ENCODE results near the gene THEM4.

The THEM4 gene

DNA sequence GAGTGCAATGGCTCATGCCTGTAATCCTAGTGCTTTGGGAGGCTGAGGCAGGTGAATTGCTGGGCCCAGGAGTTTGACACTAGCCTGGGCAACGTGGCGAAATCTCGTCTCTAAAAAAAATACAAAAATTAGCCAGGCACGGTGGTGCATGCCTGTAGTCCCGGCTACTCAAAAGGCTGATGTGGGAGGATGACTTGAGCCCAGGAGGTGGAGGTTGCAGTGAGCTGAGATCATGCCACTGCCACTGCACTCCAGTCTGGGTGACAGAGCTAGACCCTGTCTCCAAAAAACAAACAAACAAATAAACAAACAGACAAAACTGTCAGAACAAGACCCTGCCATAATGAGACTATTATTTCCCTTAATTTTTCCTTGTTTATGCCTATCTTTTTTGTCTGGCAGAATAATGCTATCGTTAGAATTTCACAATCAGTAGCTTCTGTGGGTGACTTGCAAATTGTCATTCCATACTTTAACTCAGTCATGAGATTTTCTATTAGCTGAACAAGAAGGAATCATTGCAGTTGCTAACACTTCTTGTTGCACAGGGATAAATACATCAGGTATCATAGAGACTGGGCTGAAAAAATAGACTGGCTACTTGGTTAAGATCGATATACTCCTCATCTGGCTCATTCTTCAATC is 7.5 kb upstream of the THEM4 start:
- Histone ChIP-seq H3K36me3 (no peaks in the 10 kb centered on the region), H3K9me3 (no peaks in the 10 kb centered on the region), H3K27me3 (no peaks in the 10 kb centered on the region), H3K4me1 (ENCODE audit: control insufficient read depth in 1 of 2, insufficient read depth in 1 of 2, low read depth in 1 of 2, low read length in 1 of 2) (peaks cover 16 to 24% of the 10 kb centered on the region in 2 experiments), H3K27ac (no peak overlapping the region), H3K4me3 (ENCODE audit: low read depth in 1 of 2, low read length in 1 of 2) (no peak overlapping the region)
- no peak for TF ChIP-seq CTCF (IDR thresholded peaks at IDR 0.05)

DNA sequence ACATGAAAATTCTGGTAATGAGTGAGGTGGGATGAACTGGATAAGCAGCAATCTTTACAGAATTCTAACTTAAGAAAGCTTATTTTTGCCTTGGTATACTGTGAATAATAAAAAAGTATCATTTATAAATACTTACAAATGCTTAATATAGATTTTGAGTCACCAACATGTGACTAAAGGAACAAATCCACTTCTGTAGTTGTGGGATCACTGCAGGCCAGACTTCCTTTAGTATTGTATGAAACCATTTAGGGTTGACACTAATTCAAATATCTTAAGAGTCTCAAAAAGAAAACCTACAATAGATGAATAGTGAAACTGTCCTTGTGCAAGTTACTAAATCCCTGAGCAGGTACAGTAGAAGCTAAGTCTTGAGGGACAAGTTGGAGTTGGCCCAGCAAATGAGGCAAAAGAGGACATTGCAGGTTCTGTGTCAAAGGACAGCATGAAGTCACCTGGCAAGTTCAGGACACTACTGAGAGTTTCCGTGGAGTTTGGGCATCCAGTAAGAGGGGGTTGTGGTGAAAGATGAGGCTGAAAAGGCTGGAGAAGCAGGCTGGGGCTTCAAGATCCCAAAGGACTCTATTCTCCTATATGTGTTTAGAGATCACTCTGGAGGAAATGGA is 5.9 kb upstream of the THEM4 start:
- no peak overlapping the region for H3K4me3 ChIP-seq (ENCODE audit: low read depth in 1 of 2, low read length in 1 of 2)
- peaks cover 4% of the 10 kb centered on the region for H3K27me3 ChIP-seq
- no peaks in the 10 kb centered on the region for H3K36me3 ChIP-seq
- H3K9me3 ChIP-seq, result no peaks in the 10 kb centered on the region
- no peak for TF ChIP-seq CTCF (IDR thresholded peaks at IDR 0.05)
- H3K27ac ChIP-seq, result no peak overlapping the region
- peaks cover 6 to 8% of the 10 kb centered on the region in 2 experiments for H3K4me1 ChIP-seq (ENCODE audit: control insufficient read depth in 1 of 2, insufficient read depth in 1 of 2, low read depth in 1 of 2, low read length in 1 of 2)

GRCh38 chr1:151914076-151914475 is 4.8 kb upstream of the THEM4 start:
- Histone ChIP-seq H3K27ac (no peak overlapping the region), H3K4me3 (ENCODE audit: low read depth in 1 of 2, low read length in 1 of 2) (no peak overlapping the region), H3K36me3 (no peaks in the 10 kb centered on the region), H3K4me1 (ENCODE audit: control insufficient read depth in 1 of 2, insufficient read depth in 1 of 2, low read depth in 1 of 2, low read length in 1 of 2) (peaks cover 7 to 11% of the 10 kb centered on the region in 2 experiments), H3K27me3 (peaks cover 13% of the 10 kb centered on the region), H3K9me3 (no peaks in the 10 kb centered on the region)
- TF ChIP-seq CTCF (IDR thresholded peaks at IDR 0.05), result no peak

DNA sequence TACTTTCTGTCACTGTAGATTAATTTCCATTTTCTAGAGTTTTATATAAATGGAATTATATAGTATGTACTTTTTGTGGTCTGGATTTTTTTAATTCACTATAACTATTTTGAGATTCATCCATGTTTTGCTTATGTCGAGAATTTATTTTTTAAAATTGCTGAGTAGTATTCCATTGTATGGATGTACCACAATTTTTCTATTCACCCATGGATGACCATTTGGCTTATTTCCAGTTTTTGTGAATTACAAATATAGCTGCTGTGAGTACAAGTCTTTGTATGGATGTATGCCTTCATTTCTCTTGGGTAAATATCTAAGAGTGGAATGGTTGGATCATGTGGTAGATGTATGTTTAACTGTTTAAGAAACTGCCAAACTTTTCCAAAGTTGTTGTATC is 3.7 kb upstream of the THEM4 start:
- Histone ChIP-seq H3K9me3 (no peaks in the 10 kb centered on the region), H3K27ac (no peak overlapping the region), H3K4me1 (ENCODE audit: control insufficient read depth in 1 of 2, insufficient read depth in 1 of 2, low read depth in 1 of 2, low read length in 1 of 2) (peaks cover 11 to 15% of the 10 kb centered on the region in 2 experiments), H3K4me3 (ENCODE audit: low read depth in 1 of 2, low read length in 1 of 2) (no peak overlapping the region), H3K27me3 (peaks cover 13% of the 10 kb centered on the region), H3K36me3 (no peaks in the 10 kb centered on the region)
- no peak for TF ChIP-seq CTCF (IDR thresholded peaks at IDR 0.05)

DNA sequence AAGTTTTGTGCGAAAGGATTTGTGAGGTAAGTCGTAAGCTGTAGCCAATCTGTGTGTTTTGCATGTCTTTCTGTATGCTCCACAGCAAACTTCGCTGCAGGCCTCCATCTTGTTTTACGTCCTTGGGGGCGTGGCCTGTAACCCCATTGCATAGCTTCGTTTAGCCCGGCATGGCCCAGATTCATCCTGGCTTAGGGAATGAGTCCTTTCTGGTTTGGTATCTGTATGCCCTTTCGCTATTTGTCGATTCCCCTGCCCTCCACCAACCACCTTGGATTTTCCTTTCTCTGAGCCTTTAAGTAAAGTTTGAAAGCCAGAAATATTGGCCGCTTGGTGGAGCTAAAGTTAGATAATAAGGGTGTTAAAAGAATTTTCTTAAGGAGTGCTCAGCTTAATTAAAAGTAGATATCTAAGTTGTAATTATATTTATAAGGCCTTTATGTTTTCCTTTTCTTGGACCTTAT is 1.1 kb downstream of the THEM4 start:
- no peak overlapping the region for H3K4me3 ChIP-seq (ENCODE audit: low read depth in 1 of 2, low read length in 1 of 2)
- peaks cover 13% of the 10 kb centered on the region for H3K27me3 ChIP-seq
- no peak overlapping the region for H3K27ac ChIP-seq
- H3K4me1 ChIP-seq (ENCODE audit: control insufficient read depth in 1 of 2, insufficient read depth in 1 of 2, low read depth in 1 of 2, low read length in 1 of 2), result peaks cover 11 to 15% of the 10 kb centered on the region in 2 experiments
- TF ChIP-seq CTCF (IDR thresholded peaks at IDR 0.05), result no peak
- H3K9me3 ChIP-seq, result peaks cover 3% of the 10 kb centered on the region
- no peaks in the 10 kb centered on the region for H3K36me3 ChIP-seq

Data from neutrophil (primary cell).